Colonic mucosa (tissue), 4 donors: ENCODE measurements around the gene LGR4. TPM values are rescaled to one million over a fixed set of nuclear protein-coding genes. Genes with fewer than 3 reads are reported as not detected.

Experiments
- DNase-seq: peaks from one replicate; pipeline ENCODE4 v3.0.0-alpha.2; 2020
- H3K27ac ChIP-seq: fragments of 200-600 bp; one replicate; pipeline ENCODE4 v1.8.0; 2021
- H3K27me3 ChIP-seq: fragments of 200-600 bp; one replicate; pipeline ENCODE4 v1.8.0; 2021
- H3K36me3 ChIP-seq: fragments of 200-600 bp; one replicate; pipeline ENCODE4 v1.8.0; 2021
- H3K4me1 ChIP-seq: fragments of 200-600 bp; one replicate; pipeline ENCODE4 v1.8.0; 2021; ENCODE audit warnings: mild to moderate bottlenecking
- H3K4me3 ChIP-seq: fragments of 200-600 bp; one replicate; pipeline ENCODE4 v1.8.0; 2021
- H3K9ac ChIP-seq, 2 donors: one replicate each; pipeline ENCODE4 v1.7.0; 2013; ENCODE audit warnings: control low read depth in 2 of 2, low read depth in 2 of 2, low read length in 2 of 2
- H3K9me3 ChIP-seq: fragments of 200-600 bp; one replicate; pipeline ENCODE4 v1.8.0; 2021
- intact Hi-C: fragments of 100-400 bp; cut with DNase I; formaldehyde crosslinking; loops from one replicate; pipeline ENCODE4 v1.14.1; 2022
- total RNA-seq, 2 donors: library from RNA; stranded (reverse); fragmentation: NEBNext Ultra II Directional in 1 of 2; extraction: Animal tissue kit (Norgen Biotek cat#: 25700) in 1 of 2; gene quantifications; one replicate each; pipeline ENCODE4 v1.2.1, GENCODE V29; 2021
- TF ChIP-seq, protein P1 (sequence below): fragments of 200-600 bp; IDR thresholded peaks from one replicate; pipeline ENCODE4 v1.8.0; 2022; ENCODE audit warnings: antibody characterized with exemption, mild to moderate bottlenecking
- donor health status: healthy.
- donor health status: DM: no; HTN: no; CAD: no.
- donor health status: DM: no; HTN: no; CAD: no.

The LGR4 gene
- total RNA-seq, 2 donors from 2014 or later: 88.2 to 94.5 TPM

DNA sequence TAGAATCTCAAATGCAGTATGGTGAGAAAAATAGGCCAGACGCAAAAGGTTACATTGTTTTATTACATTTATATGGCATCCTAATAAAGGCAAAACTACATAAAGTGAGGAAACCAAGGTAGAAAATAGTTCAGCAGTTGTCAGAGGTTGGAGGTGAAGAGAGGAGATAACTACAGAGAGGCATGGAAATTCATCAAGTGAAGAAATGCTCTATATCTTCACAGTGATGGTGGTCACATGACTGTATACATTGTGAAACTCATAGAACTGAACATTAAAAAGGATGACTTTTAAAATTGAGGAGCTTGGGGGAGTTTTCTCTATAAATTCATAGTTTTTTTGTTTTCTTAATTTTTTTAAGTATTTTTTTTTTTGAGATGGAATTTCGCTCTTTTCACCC lies 14.4 kb downstream of the LGR4 start:
- Histone ChIP-seq H3K4me3 (no peak overlapping the region), H3K27me3 (no peaks in the 10 kb centered on the region), H3K27ac (no peak overlapping the region), H3K36me3 (no peaks in the 10 kb centered on the region), H3K9ac (no peak overlapping the region), H3K9me3 (no peaks in the 10 kb centered on the region), H3K4me1 (no peaks in the 10 kb centered on the region)
- intact Hi-C loops: loop anchor here (10.0 kb wide), 1 partner anchor 63 kb away; no protein-coding TSS in a partner anchor
- DNase-seq: no peak
- TF ChIP-seq, protein P1, sequence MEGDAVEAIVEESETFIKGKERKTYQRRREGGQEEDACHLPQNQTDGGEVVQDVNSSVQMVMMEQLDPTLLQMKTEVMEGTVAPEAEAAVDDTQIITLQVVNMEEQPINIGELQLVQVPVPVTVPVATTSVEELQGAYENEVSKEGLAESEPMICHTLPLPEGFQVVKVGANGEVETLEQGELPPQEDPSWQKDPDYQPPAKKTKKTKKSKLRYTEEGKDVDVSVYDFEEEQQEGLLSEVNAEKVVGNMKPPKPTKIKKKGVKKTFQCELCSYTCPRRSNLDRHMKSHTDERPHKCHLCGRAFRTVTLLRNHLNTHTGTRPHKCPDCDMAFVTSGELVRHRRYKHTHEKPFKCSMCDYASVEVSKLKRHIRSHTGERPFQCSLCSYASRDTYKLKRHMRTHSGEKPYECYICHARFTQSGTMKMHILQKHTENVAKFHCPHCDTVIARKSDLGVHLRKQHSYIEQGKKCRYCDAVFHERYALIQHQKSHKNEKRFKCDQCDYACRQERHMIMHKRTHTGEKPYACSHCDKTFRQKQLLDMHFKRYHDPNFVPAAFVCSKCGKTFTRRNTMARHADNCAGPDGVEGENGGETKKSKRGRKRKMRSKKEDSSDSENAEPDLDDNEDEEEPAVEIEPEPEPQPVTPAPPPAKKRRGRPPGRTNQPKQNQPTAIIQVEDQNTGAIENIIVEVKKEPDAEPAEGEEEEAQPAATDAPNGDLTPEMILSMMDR: no peak

DNA sequence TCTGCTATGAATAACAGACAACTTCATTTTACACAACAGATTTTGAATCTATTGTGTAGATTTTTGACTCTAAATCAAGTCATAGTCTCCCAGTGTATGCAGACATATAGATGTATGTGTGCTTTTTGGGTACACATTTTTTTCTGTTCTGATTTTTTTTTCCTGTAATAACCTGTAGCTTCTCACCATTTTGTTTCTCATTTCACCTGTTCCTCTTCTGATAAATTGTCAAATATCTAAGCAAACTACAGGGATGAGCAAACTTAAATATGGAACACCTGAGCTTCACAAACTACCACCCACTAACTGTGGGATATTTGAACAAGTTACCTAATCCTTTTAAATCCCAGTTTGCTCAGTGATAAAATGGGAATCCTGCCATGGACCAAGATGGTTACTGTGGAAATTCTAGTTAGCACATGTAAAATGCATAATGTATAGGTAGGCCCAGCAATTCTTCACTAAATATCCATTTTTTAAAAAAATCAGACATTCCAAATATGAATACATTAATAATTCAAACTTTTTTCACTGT lies 15.7 kb downstream of the LGR4 start:
- Histone ChIP-seq H3K4me1 (peaks cover 3% of the 10 kb centered on the region), H3K36me3 (no peaks in the 10 kb centered on the region), H3K27me3 (no peaks in the 10 kb centered on the region), H3K9me3 (no peaks in the 10 kb centered on the region), H3K27ac (no peak overlapping the region), H3K9ac (no peak overlapping the region), H3K4me3 (no peak overlapping the region)
- intact Hi-C loops: loop anchor here (10.0 kb wide), 1 partner anchor 62 kb away; no protein-coding TSS in a partner anchor
- TF ChIP-seq, protein P1: no peak
- no peak for DNase-seq

DNA sequence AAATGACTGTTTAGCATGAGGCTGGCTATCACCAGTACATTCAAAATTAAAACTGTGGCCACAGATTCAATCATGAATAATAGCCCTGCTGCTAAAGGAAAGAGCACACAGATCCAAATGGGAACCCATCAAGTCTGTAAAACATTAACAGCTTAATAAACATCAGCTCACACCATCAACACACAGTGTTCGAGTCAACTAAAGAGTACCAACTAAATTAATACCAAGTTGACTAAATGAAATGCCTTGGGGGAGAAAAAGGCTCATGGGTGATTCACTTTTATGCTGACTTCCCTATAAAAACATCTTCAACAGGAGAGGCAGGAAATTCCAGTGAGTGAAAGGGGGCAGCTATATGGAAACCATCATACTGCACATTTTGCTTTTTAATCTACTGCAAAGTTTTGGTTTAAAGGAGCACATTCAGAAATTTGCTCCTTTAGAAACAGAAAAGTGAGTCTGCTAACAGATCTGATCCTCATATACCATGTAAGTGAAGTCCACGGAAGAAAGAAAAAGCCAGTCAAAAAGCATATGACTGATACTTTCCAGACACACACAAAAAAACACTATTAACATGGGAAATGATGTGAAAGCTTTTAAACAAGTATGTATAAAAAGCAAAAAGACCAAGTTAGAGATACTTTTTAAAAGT lies 16.3 kb downstream of the LGR4 start:
- Histone ChIP-seq H3K27me3 (no peaks in the 10 kb centered on the region), H3K36me3 (no peaks in the 10 kb centered on the region), H3K4me1 (peaks cover 3% of the 10 kb centered on the region), H3K4me3 (no peak overlapping the region), H3K27ac (no peak overlapping the region), H3K9me3 (no peaks in the 10 kb centered on the region), H3K9ac (no peak overlapping the region)
- no peak for DNase-seq
- intact Hi-C loops: loop anchor here (10.0 kb wide), 1 partner anchor 61 kb away; no protein-coding TSS in a partner anchor
- TF ChIP-seq, protein P1: no peak

DNA sequence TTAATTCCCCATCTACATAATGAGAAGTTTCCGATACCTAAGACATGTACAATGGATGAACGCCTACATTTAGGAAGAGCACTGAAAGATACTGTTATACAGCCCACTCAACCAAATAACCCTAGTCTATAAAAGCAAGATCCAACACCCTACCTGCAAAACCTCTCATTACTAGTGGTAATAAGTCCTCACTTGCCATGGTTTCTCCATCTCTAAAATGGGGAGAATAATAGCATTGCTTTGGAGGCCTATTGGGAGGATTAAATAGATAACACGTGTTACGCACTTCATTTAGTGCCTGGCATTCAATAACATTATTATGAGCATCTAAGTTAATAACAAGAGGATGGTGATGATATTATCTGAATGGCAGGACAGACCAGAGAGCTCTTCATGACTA lies 16.9 kb downstream of the LGR4 start:
- no peaks in the 10 kb centered on the region for H3K36me3 ChIP-seq
- intact Hi-C loops: loop anchor here (10.0 kb wide), 1 partner anchor 61 kb away; no protein-coding TSS in a partner anchor

DNA sequence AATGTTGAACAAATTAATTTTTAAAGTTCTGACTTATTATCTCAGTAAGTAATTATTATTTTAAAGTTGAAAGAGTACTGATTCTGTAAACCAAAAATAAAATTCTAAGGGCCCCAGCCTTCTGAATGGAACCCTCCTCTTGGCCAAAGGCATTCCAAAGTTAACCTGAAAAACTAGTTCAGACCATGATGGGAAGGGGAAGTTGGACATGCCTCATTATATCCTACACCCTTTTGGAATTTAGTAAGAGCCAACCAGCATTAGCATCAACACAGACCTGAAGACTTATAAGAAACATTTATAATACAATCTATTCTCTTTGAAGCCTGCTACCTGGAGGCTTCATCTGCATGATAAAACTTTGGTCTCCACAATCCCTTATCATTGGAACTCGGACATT lies 18.9 kb downstream of the LGR4 start:
- TF ChIP-seq, protein P1: no peak
- Histone ChIP-seq H3K27ac (no peak overlapping the region), H3K4me1 (peaks cover 3% of the 10 kb centered on the region), H3K4me3 (no peak overlapping the region), H3K9me3 (no peaks in the 10 kb centered on the region), H3K36me3 (no peaks in the 10 kb centered on the region), H3K27me3 (no peaks in the 10 kb centered on the region), H3K9ac (no peak overlapping the region)
- no peak for DNase-seq
- intact Hi-C loops: loop anchor here (10.0 kb wide), 1 partner anchor 59 kb away; no protein-coding TSS in a partner anchor

More for the DNA sequence above, 16.9 kb downstream of the LGR4 start:
- H3K9me3 ChIP-seq: no peaks in the 10 kb centered on the region
- no peak overlapping the region for H3K4me3 ChIP-seq
- H3K9ac ChIP-seq: no peak overlapping the region
- DNase-seq: no peak
- H3K27me3 ChIP-seq: no peaks in the 10 kb centered on the region
- H3K27ac ChIP-seq: no peak overlapping the region
- H3K4me1 ChIP-seq: peaks cover 3% of the 10 kb centered on the region
- TF ChIP-seq, protein P1: no peak
